Activated T-cell treated with anti-CD3 and anti-CD28 coated beads, Interleukin-2, amount 50 U/mL, for 72 hours (primary cell): ENCODE data around the gene PRPSAP1. TPM values are rescaled to one million over a fixed set of nuclear protein-coding genes. Genes with fewer than 3 reads are reported as not detected.
"Not testable (repeated sequence)": the region's sequence is repeated elsewhere in the genome, so short reads cannot be mapped to it uniquely, and the experiment has no call there.

Experiments used
- ATAC-seq, 2 donors: fragments of 150-1000 bp; cut with Tn5 transposase; replicated peaks in 1 of 2; 2 replicates each; pipeline ENCODE4 v1.10.0; 2021; ENCODE audit warnings: moderate library complexity in 2 of 2, mild to moderate bottlenecking in 1 of 2
- DNase-seq, 2 donors: peaks; one replicate each; pipeline ENCODE4 v3.0.0; 2021 to 2022; ENCODE audit warnings: mixed read lengths in 1 of 2
- H3K27ac Mint-ChIP-seq: one replicate; pipeline ENCODE4 v1.8.0; 2022; ENCODE audit warnings: mild to moderate bottlenecking, moderate library complexity, mixed read lengths
- H3K27me3 Mint-ChIP-seq: one replicate; pipeline ENCODE4 v1.8.0; 2022; ENCODE audit warnings: low read depth, mixed read lengths
- H3K36me3 Mint-ChIP-seq, 2 donors: one replicate each; pipeline ENCODE4 v1.8.0; 2022; ENCODE audit warnings: mixed read lengths in 2 of 2, mild to moderate bottlenecking in 1 of 2; ENCODE audit not compliant: insufficient read depth in 2 of 2
- H3K4me1 Mint-ChIP-seq: one replicate; pipeline ENCODE4 v1.8.0; 2022; ENCODE audit warnings: low read depth, mixed read lengths
- H3K4me3 Mint-ChIP-seq, 2 donors: one replicate each; pipeline ENCODE4 v1.8.0; 2022; ENCODE audit warnings: mild to moderate bottlenecking in 2 of 2, mixed read lengths in 2 of 2, moderate library complexity in 2 of 2
- H3K9me3 Mint-ChIP-seq, 2 donors: one replicate each; pipeline ENCODE4 v1.8.0; 2022; ENCODE audit warnings: mixed read lengths in 2 of 2
- total RNA-seq, 2 donors: library from RNA; stranded (reverse); gene quantifications; one replicate each; pipeline ENCODE4 v1.2.3, GENCODE V29; 2022

PRPSAP1 gene
- total RNA-seq, 2 donors from 2014 or later, result 46.4 to 52.6 TPM

DNA sequence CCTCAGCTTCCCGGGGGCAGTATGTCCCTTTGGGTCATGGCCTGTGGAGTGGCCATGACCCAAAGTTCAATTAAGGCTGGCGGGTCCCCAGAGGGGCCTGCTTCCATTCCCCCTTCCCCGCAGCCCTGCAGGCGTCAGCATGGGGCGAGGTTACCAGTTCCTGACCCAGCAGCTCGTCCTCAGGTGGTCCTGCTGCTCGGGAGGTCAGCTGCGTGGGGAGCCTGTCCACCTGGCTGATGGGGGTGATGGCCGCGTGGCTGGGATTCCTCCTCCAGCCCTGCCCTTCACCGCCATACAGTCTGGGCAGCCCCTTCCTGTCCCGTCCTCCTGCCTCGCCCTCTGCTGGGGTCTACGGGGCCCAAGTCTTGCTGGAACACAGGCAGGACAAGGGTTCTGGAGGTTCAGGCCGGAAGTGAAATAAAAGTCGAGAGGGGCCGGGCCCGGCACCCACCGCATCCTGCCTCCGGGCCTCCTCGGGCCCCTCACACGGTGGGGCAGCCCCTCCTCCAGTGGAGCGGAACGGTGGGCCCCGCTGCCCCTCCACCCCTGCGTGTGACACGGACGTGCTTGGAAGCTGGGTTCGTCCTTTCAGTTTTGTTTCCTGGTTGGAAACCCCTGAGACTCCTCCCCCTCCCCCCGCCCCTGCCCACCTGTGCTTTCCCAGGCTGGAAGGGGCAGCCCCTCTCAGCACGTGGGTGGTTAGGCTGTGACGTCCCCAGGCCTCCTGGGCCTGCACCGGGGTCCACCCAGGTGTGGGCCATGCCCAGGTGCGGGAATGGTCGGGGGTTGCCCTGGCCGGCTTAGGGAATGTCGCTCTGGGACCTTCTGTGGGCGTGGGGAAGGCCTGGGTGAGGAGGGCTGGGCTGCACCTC lies 81.8 kb downstream of the PRPSAP1 start:
- H3K27ac Mint-ChIP-seq, result peak overlapping the region; percentile 89
- no peaks in the 10 kb centered on the region for H3K27me3 Mint-ChIP-seq
- H3K4me1 Mint-ChIP-seq, result peaks cover 81% of the 10 kb centered on the region
- peaks cover 15 to 23% of the 10 kb centered on the region in 2 donors for H3K36me3 Mint-ChIP-seq
- ATAC-seq (peak; percentile 57 to 62), DNase-seq (peak; percentile 90 to 91)
- no peaks in the 10 kb centered on the region for H3K9me3 Mint-ChIP-seq
- H3K4me3 Mint-ChIP-seq, result peak overlapping the region; percentile 83 to 85

DNA sequence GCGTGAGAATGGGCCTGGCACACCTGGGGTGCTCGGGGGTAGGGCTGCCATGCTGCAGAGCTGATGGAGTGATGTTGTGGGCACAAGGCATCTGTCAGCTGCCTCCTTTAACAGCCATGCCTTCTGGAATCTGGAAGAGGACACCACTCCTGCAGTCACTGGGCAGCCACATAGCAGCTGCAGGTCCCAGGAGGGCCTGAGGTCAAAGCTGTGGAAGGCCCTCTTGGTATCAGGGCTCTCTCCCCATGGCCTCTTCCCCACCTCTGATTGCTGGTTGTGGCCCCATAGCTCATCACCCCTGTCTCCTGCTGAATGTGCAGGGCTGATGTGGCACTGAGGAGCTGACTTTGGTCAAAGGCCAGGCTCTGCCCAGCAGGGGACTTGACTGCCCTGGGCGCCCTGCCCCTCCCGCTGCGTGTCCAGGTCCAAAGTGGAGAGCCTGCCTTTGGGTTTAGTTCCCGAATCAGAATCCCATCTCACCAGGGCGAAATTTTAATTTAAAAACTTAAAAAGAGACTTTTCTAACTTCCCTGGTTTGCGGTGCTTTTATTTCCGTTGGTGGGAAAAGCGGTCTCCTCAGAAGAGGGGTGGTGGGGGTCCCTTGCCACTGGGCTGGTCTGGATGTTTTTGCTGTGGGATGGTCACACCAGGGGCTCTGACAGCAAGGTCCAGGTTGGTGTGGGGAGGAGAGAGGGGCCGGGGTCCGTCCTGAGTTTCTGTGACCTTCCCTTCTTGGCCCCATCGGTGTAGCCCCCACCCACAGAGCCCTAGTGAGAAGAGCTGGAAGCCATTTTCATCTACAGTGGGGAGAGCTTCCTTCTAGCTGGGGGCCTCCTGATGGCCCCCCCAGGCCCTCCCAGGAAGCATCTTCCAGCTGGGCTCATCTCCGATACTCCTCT lies 82.7 kb downstream of the PRPSAP1 start:
- Mint-ChIP-seq H3K27ac (peak overlapping the region; percentile 89), H3K36me3 (peaks cover 19 to 26% of the 10 kb centered on the region in 2 donors), H3K9me3 (no peaks in the 10 kb centered on the region), H3K27me3 (no peaks in the 10 kb centered on the region), H3K4me3 (peak overlapping the region; percentile 83 to 85), H3K4me1 (peaks cover 72% of the 10 kb centered on the region)
- DNase-seq, result peak; percentile 57 to 66
- ATAC-seq, result peak; percentile 0 to 2

DNA sequence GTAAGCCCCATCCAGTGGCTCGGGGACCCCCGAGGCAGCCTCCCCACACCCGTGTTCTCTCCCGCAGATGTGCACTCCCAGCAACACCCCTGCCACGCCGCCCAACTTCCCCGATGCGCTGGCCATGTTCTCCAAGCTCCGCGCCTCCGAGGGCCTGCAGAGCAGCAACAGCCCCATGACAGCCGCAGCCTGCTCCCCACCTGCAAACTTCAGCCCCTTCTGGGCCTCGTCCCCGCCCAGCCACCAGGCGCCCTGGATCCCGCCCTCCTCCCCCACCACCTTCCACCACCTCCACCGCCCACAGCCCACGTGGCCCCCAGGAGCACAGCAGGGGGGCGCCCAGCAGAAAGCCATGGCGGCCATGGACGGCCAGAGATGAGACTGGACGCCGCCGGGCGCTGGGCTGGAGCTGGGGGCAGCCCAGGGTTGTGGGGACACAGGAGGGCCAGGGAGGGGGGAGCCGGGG lies 83.6 kb downstream of the PRPSAP1 start:
- no peak for ATAC-seq
- H3K9me3 Mint-ChIP-seq, result no peaks in the 10 kb centered on the region
- peaks cover 66% of the 10 kb centered on the region for H3K4me1 Mint-ChIP-seq
- peaks cover 21 to 28% of the 10 kb centered on the region in 2 donors for H3K36me3 Mint-ChIP-seq
- DNase-seq, result peak; percentile 51 to 52
- peak overlapping the region; percentile 96 for H3K27ac Mint-ChIP-seq
- H3K27me3 Mint-ChIP-seq, result no peaks in the 10 kb centered on the region
- peak overlapping the region; percentile 90 to 97 for H3K4me3 Mint-ChIP-seq

DNA sequence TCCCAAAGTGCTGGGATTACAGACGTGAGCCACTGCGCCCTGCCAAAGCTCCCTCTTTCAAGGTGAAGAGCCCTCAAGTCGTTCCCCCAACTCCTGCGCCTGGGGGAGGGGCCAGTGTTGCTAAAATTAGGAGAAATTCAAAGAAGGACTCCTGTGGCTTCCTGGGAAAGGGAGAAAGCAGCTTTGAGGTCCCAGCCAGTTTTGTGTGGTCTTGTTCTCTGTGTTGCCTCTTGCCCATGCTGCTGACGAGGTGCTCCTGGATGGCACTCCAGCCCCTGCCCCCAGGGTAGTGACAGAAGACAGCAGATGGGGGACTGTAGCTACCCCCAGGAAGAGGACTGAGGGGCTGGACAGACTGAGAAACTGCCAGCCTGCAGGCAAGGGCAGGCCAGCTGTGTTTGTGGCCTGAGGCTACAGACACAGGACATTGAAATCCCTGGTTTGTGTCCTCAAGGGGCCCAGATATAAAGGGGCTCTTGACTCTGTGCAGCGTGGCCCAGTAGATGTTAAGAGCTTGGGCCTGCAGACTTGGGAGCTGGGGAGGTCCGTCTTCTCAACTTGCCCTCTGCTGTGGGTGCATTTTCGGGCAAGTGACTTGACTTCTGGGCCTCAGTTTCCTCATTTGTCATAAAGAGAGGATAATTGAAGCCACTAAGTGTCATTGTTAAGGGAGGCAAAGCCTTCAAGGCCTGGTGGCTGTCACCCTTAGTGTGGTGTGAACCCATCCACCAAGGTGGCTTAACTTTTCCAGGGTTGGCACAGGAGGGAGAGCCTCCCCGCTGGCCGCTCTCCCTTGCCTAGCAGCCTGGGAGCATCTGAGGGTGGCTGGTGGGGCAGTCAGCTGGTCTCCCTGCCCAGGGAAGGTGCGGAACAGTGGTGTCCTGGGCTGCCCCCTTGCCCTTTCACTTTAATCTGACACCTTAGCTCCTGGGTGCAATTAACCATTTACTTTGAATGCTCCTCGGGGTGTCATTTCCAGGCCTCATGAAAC lies 84.4 kb downstream of the PRPSAP1 start:
- no peak for ATAC-seq
- Mint-ChIP-seq H3K4me1 (peaks cover 65% of the 10 kb centered on the region), H3K27ac (peak overlapping the region; percentile 96), H3K9me3 (no peaks in the 10 kb centered on the region), H3K4me3 (peak overlapping the region; percentile 90 to 97), H3K27me3 (no peaks in the 10 kb centered on the region), H3K36me3 (peaks cover 21 to 28% of the 10 kb centered on the region in 2 donors)
- DNase-seq, result peak in 1 of 2 donors; percentile 36

- Mint-ChIP-seq H3K36me3 (peaks cover 21 to 28% of the 10 kb centered on the region in 2 donors), H3K9me3 (no peaks in the 10 kb centered on the region)
These were observed 85.5 kb downstream of the PRPSAP1 start for GRCh38 chr17:76268015-76268749.

DNA sequence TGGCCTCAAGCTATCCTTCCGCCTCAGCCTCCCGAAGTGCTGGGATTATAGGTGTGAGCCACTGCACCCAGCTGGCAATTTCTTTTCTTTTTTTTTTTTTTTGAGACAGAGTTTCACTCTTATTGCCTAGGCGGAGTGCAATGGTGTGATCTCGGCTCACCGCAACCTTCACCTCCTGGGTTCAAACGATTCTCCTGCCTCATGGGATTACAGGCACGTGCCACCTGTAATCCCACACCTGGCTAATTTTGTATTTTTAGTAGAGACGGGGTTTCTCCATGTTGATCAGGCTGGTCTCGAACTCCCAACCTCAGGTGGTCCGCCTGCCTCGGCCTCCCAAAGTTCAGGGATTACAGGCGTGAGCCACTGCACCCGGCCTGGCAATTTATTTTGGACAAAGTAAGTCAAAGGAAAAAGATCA lies 86.1 kb downstream of the PRPSAP1 start:
- Mint-ChIP-seq H3K36me3 (peaks cover 21 to 28% of the 10 kb centered on the region in 2 donors), H3K4me1 (peaks cover 65% of the 10 kb centered on the region), H3K27ac (peak overlapping the region; percentile 96), H3K4me3 (peak overlapping the region; percentile 90 to 97)
- not testable (repeated sequence) for DNase-seq, ATAC-seq, H3K27me3 Mint-ChIP-seq, H3K9me3 Mint-ChIP-seq

More at GRCh38 chr17:76268015-76268749, 85.5 kb downstream of the PRPSAP1 start:
- H3K27ac Mint-ChIP-seq, result peak overlapping the region; percentile 96
- H3K27me3 Mint-ChIP-seq, result no peaks in the 10 kb centered on the region
- peak overlapping the region; percentile 90 to 97 for H3K4me3 Mint-ChIP-seq
- peaks cover 65% of the 10 kb centered on the region for H3K4me1 Mint-ChIP-seq
- ATAC-seq (peak; percentile 3 to 9), DNase-seq (peak; percentile 81)

- Mint-ChIP-seq H3K36me3 (peaks cover 21 to 28% of the 10 kb centered on the region in 2 donors), H3K9me3 (no peaks in the 10 kb centered on the region), H3K27ac (peak overlapping the region; percentile 96), H3K4me3 (peak overlapping the region; percentile 90 to 97), H3K27me3 (no peaks in the 10 kb centered on the region), H3K4me1 (peaks cover 65% of the 10 kb centered on the region)
- DNase-seq, result peak in 1 of 2 donors; percentile 40
- ATAC-seq, result no peak
These were observed 86.6 kb downstream of the PRPSAP1 start for GRCh38 chr17:76267051-76267576.

GRCh38 chr17:76266244-76266938 lies 87.3 kb downstream of the PRPSAP1 start:
- DNase-seq, result peak; percentile 32 to 40
- H3K27me3 Mint-ChIP-seq, result no peaks in the 10 kb centered on the region
- peaks cover 67% of the 10 kb centered on the region for H3K4me1 Mint-ChIP-seq
- peaks cover 21 to 28% of the 10 kb centered on the region in 2 donors for H3K36me3 Mint-ChIP-seq
- H3K27ac Mint-ChIP-seq, result peak overlapping the region; percentile 96
- peak overlapping the region; percentile 90 to 97 for H3K4me3 Mint-ChIP-seq
- H3K9me3 Mint-ChIP-seq, result no peaks in the 10 kb centered on the region
- no peak for ATAC-seq

DNA sequence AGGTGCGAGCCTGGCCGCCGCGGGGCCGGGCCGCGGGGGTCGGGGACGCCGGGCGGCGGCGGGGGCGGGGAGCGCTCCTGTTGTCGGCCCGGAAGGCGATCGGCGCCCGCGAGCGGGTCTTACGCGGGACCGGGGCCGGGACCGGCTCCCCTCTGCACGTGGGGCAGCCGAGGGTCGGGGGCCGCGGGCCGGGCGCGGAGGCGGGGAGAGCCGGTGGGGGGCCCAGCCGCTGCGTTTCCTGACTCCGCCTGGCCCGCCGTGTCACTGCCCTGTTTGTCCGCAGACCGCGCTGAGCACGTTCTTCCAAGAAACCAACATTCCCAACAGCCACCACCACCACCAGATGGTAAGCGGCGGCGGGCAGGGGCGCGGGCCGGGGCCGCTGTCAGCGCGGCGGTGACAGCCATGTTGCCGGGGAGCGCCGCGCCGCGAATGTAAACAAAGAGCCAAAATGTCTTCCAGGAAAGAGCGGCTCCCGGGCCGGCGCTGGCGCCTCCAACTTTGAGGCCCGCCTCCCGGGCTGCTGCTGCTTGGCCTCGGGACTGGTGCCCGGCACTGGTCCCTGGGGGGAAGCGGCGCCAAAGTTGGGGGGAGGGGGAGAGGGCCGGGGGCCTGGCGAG lies 88.0 kb downstream of the PRPSAP1 start:
- Mint-ChIP-seq H3K4me1 (peaks cover 65% of the 10 kb centered on the region), H3K27ac (peak overlapping the region; percentile 86), H3K36me3 (peaks cover 21 to 28% of the 10 kb centered on the region in 2 donors), H3K4me3 (peak overlapping the region; percentile 90 to 97), H3K27me3 (no peaks in the 10 kb centered on the region), H3K9me3 (no peaks in the 10 kb centered on the region)
- ATAC-seq (no peak), DNase-seq (peak; percentile 58 to 62)

- Mint-ChIP-seq H3K27me3 (no peaks in the 10 kb centered on the region), H3K27ac (peak within 1 kb of the TSS; percentile 96), H3K9me3 (no peaks in the 10 kb centered on the region), H3K4me3 (peak within 1 kb of the TSS; percentile 93 to 97), H3K4me1 (peaks cover 64% of the 10 kb centered on the region), H3K36me3 (peaks cover 21 to 26% of the 10 kb centered on the region in 2 donors)
- ATAC-seq, result peak; percentile 83
- peak; percentile 99 for DNase-seq
These were observed 88.7 kb downstream of the PRPSAP1 start, which contains the start of gene UBALD2 for GRCh38 chr17:76264755-76265623. Gene UBALD2 (plus strand): TSS chr17:76265348. CDS start chr17:76265506, 158 bp downstream.
